Measurements from ENCODE around the gene DISP1.

DNA sequence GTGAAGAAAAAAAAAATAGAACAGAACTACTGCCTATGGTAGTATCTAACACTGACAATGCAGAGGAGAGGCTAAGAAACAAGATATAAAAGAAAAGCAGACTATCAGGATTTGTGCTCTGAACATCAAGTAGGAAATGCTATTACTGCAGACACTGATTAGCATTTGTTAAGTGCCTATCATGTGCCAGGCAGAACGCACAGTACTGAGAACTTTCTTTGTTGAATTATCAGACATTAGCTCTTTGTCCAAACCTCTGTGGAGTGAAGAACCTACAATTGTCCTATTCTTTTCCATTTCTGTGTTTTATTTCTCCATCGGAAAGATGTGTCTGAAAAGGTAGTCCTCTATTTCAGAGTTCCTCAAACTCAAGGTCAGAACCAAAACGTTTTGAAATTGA, 30.5 kb upstream of the DISP1 start:
- no peak for TF ChIP-seq EZH2 (IDR thresholded peaks at IDR 0.05; ENCODE audit: low read depth, unreplicated experiment)
- TF ChIP-seq, protein P1, sequence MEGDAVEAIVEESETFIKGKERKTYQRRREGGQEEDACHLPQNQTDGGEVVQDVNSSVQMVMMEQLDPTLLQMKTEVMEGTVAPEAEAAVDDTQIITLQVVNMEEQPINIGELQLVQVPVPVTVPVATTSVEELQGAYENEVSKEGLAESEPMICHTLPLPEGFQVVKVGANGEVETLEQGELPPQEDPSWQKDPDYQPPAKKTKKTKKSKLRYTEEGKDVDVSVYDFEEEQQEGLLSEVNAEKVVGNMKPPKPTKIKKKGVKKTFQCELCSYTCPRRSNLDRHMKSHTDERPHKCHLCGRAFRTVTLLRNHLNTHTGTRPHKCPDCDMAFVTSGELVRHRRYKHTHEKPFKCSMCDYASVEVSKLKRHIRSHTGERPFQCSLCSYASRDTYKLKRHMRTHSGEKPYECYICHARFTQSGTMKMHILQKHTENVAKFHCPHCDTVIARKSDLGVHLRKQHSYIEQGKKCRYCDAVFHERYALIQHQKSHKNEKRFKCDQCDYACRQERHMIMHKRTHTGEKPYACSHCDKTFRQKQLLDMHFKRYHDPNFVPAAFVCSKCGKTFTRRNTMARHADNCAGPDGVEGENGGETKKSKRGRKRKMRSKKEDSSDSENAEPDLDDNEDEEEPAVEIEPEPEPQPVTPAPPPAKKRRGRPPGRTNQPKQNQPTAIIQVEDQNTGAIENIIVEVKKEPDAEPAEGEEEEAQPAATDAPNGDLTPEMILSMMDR (conservative IDR thresholded peaks at IDR 0.05; ENCODE audit: low read depth in 2 of 2): no peak
- no peak for TF ChIP-seq CREB1 (CRISPR knock-in tag; IDR thresholded peaks at IDR 0.05; ENCODE audit: low read depth)
- no peak for TF ChIP-seq POLR2AphosphoS5 (IDR thresholded peaks at IDR 0.05; ENCODE audit: low read depth)
